ENCODE data around the gene ERCC4.

ERCC4 gene

GRCh38 chr16:13892301-13892700, 27.7 kb upstream of the ERCC4 start:
- H3K27ac ChIP-seq (ENCODE audit: low read length): no peak overlapping the region
- H4K20me1 ChIP-seq (ENCODE audit: insufficient read depth, low read length): no peaks in the 10 kb centered on the region
- H3K9ac ChIP-seq (ENCODE audit: low read length): no peak overlapping the region
- H3K27me3 ChIP-seq (ENCODE audit: low read depth, low read length): peaks cover 21% of the 10 kb centered on the region
- no peaks in the 10 kb centered on the region for H3K36me3 ChIP-seq (replicated peaks; ENCODE audit: low read depth, low read length)
- no peak overlapping the region for H2AFZ ChIP-seq (ENCODE audit: low read depth, low read length)
- TF ChIP-seq CTCF (IDR thresholded peaks at IDR 0.05; ENCODE audit: low read depth, low read length) (no peak), EZH2phosphoT487 (IDR thresholded peaks at IDR 0.05; ENCODE audit: low read depth) (no peak)
- no peaks in the 10 kb centered on the region for H3K4me1 ChIP-seq (ENCODE audit: low read length)
- H3K9me3 ChIP-seq (ENCODE audit: insufficient read depth, low read length): peaks cover 10% of the 10 kb centered on the region; the same call in 1 of the 2 replicates
- H3K79me2 ChIP-seq (ENCODE audit: low read length): no peaks in the 10 kb centered on the region
- H3K4me3 ChIP-seq (ENCODE audit: low read length): no peak overlapping the region
- H3K4me2 ChIP-seq (ENCODE audit: low read length): no peak overlapping the region

- no peaks in the 10 kb centered on the region for H3K36me3 ChIP-seq (replicated peaks; ENCODE audit: low read depth, low read length)
- no peaks in the 10 kb centered on the region for H4K20me1 ChIP-seq (ENCODE audit: insufficient read depth, low read length)
- H2AFZ ChIP-seq (ENCODE audit: low read depth, low read length): no peak overlapping the region
- H3K27ac ChIP-seq (ENCODE audit: low read length): no peak overlapping the region
- no peaks in the 10 kb centered on the region for H3K79me2 ChIP-seq (ENCODE audit: low read length)
- H3K4me1 ChIP-seq (ENCODE audit: low read length): no peaks in the 10 kb centered on the region
- H3K9ac ChIP-seq (ENCODE audit: low read length): no peak overlapping the region
- H3K9me3 ChIP-seq (ENCODE audit: insufficient read depth, low read length): peaks cover 5% of the 10 kb centered on the region; the same call in 1 of the 2 replicates
- TF ChIP-seq CTCF (IDR thresholded peaks at IDR 0.05; ENCODE audit: low read depth, low read length) (no peak), EZH2phosphoT487 (IDR thresholded peaks at IDR 0.05; ENCODE audit: low read depth) (no peak)
- peaks cover 20% of the 10 kb centered on the region for H3K27me3 ChIP-seq (ENCODE audit: low read depth, low read length)
- no peak overlapping the region for H3K4me3 ChIP-seq (ENCODE audit: low read length)
- no peak overlapping the region for H3K4me2 ChIP-seq (ENCODE audit: low read length)
These were observed 24.4 kb upstream of the ERCC4 start for GRCh38 chr16:13895516-13895915.

GRCh38 chr16:13896543-13897182, 23.3 kb upstream of the ERCC4 start:
- Histone ChIP-seq H3K4me3 (ENCODE audit: low read length) (no peak overlapping the region), H2AFZ (ENCODE audit: low read depth, low read length) (no peak overlapping the region), H3K4me1 (ENCODE audit: low read length) (no peaks in the 10 kb centered on the region), H3K9me3 (ENCODE audit: insufficient read depth, low read length) (peaks cover 5% of the 10 kb centered on the region; the same call in 1 of the 2 replicates), H4K20me1 (ENCODE audit: insufficient read depth, low read length) (no peaks in the 10 kb centered on the region), H3K4me2 (ENCODE audit: low read length) (no peak overlapping the region), H3K79me2 (ENCODE audit: low read length) (no peaks in the 10 kb centered on the region), H3K27me3 (ENCODE audit: low read depth, low read length) (peaks cover 20% of the 10 kb centered on the region), H3K36me3 (replicated peaks; ENCODE audit: low read depth, low read length) (no peaks in the 10 kb centered on the region), H3K9ac (ENCODE audit: low read length) (no peak overlapping the region), H3K27ac (ENCODE audit: low read length) (no peak overlapping the region)
- TF ChIP-seq CTCF (IDR thresholded peaks at IDR 0.05; ENCODE audit: low read depth, low read length): peak; percentile 41
- TF ChIP-seq EZH2phosphoT487 (IDR thresholded peaks at IDR 0.05; ENCODE audit: low read depth): no peak

GRCh38 chr16:13897806-13898205, 22.1 kb upstream of the ERCC4 start:
- no peak overlapping the region for H3K27ac ChIP-seq (ENCODE audit: low read length)
- H4K20me1 ChIP-seq (ENCODE audit: insufficient read depth, low read length): no peaks in the 10 kb centered on the region
- no peak for TF ChIP-seq CTCF (IDR thresholded peaks at IDR 0.05; ENCODE audit: low read depth, low read length)
- TF ChIP-seq EZH2phosphoT487 (IDR thresholded peaks at IDR 0.05; ENCODE audit: low read depth): no peak
- no peak overlapping the region for H3K9ac ChIP-seq (ENCODE audit: low read length)
- no peaks in the 10 kb centered on the region for H3K4me1 ChIP-seq (ENCODE audit: low read length)
- no peak overlapping the region for H3K4me2 ChIP-seq (ENCODE audit: low read length)
- peaks cover 5% of the 10 kb centered on the region; the same call in 1 of the 2 replicates for H3K9me3 ChIP-seq (ENCODE audit: insufficient read depth, low read length)
- no peaks in the 10 kb centered on the region for H3K79me2 ChIP-seq (ENCODE audit: low read length)
- H3K27me3 ChIP-seq (ENCODE audit: low read depth, low read length): peaks cover 25% of the 10 kb centered on the region
- H3K36me3 ChIP-seq (replicated peaks; ENCODE audit: low read depth, low read length): no peaks in the 10 kb centered on the region
- no peak overlapping the region for H3K4me3 ChIP-seq (ENCODE audit: low read length)
- no peak overlapping the region for H2AFZ ChIP-seq (ENCODE audit: low read depth, low read length)

Data from OCI-LY3 (cell line).